K562 (cell line): ENCODE data around the gene RNF224. TPM values are rescaled to one million over a fixed set of nuclear protein-coding genes. Genes with fewer than 3 reads are reported as not detected.

Source experiments
- FIP1L1 ChIP-seq: fragments of 200-400 bp; formaldehyde crosslinking; IDR thresholded peaks from 2 replicates; pipeline ENCODE4 v1.6.1; 2018; ENCODE audit warnings: mild to moderate bottlenecking, low read depth, low read length; ENCODE audit not compliant: poor library complexity, severe bottlenecking
- JUND ChIP-seq, 2 experiments: IDR thresholded peaks; 2 replicates in 1 of 2; 3 replicates in 1 of 2; pipeline ENCODE4 v1.6.1; 2011; ENCODE audit warnings: borderline replicate concordance in 2 of 2, low read depth in 2 of 2, low read length in 2 of 2, improper control_type of control experiment in 1 of 2, missing biosample characterization in 1 of 2, missing genetic modification characterization in 1 of 2, missing genetic modification reagents in 1 of 2
- PHB2 ChIP-seq: fragments of 450-650 bp; IDR thresholded peaks from 2 replicates; pipeline ENCODE4 v1.6.1; 2017; ENCODE audit warnings: low read depth
- POLR2G ChIP-seq: fragments of 200-400 bp; formaldehyde crosslinking; IDR thresholded peaks from 2 replicates; pipeline ENCODE4 v1.6.1; 2017; ENCODE audit warnings: low read depth, mild to moderate bottlenecking, antibody characterized with exemption, low read length, moderate library complexity
- RBFOX2 ChIP-seq: fragments of 200-400 bp; formaldehyde crosslinking; IDR thresholded peaks from 2 replicates; pipeline ENCODE4 v1.6.1; 2017; ENCODE audit warnings: low read depth, mild to moderate bottlenecking, low read length, moderate library complexity
- SOX6 ChIP-seq: fragments of 450-650 bp; IDR thresholded peaks from 2 replicates; pipeline ENCODE4 v1.6.1; 2014; ENCODE audit warnings: mild to moderate bottlenecking
- TCF15 ChIP-seq: fragments of 250-450 bp; sonication (Bioruptor Pico); IDR thresholded peaks from 2 replicates; pipeline ENCODE4 v1.8.0; 2022; ENCODE audit warnings: moderate library complexity, mild to moderate bottlenecking, inconsistent platforms
- ZMIZ1 ChIP-seq, 2 experiments: fragments of 150-350 bp in 1 of 2; IDR thresholded peaks; 2 replicates each; pipeline ENCODE4 v1.6.1; 2012 to 2016; ENCODE audit warnings: low read depth in 2 of 2, low read length in 2 of 2, mild to moderate bottlenecking in 1 of 2, moderate library complexity in 1 of 2
- ZNF644 ChIP-seq: fragments of 200-800 bp; sonication (Bioruptor generic); IDR thresholded peaks from 2 replicates; pipeline ENCODE4 v1.6.1; 2016; ENCODE audit warnings: low read depth, missing genetic modification characterization, missing compliant biosample characterization
- polyA plus RNA-seq, 8 experiments: library from polyadenylated mRNA; depleted of rRNA in 4 of 8; stranded (reverse) in 5 of 8; unstranded in 3 of 8; fragments of >200 nt; fragmentation: Nextera tagmentation in 2 of 8; fragmentation: Illumina TruSeq in 1 of 8; extraction: Ambion mirVana in 2 of 8; extraction: Trizol in 1 of 8; gene quantifications; 2 replicates each; pipeline versions ENCODE4 v1.2.1 to v1.2.3, GENCODE V29; 2011 to 2014; ENCODE audit warnings: inconsistent platforms in 1 of 8, missing spikeins in 1 of 8
- total RNA-seq, 7 experiments: library from RNA; depleted of rRNA in 6 of 7; stranded (reverse); fragments of >200 nt in 6 of 7; fragmentation: Illumina TruSeq in 2 of 7; extraction: Trizol in 2 of 7; gene quantifications; 2 replicates each; pipeline versions ENCODE4 v1.2.1 to v1.2.3, GENCODE V29; 2011 to 2021; ENCODE audit warnings: low replicate concordance in 1 of 7
- TF ChIP-seq, protein P1 (sequence below): fragments of 250-450 bp; sonication (Bioruptor Pico); IDR thresholded peaks from 2 replicates; pipeline ENCODE4 v1.4.0; 2020; ENCODE audit warnings: mild to moderate bottlenecking, moderate library complexity, borderline replicate concordance
- TF ChIP-seq, protein P2 (sequence below): fragments of 450-650 bp; formaldehyde crosslinking; IDR thresholded peaks from 2 replicates; pipeline ENCODE4 v1.4.0; 2020; ENCODE audit warnings: mild to moderate bottlenecking, moderate library complexity
- TF ChIP-seq, protein P3 (sequence below): fragments of 450-650 bp; IDR thresholded peaks from 2 replicates; pipeline ENCODE4 v1.6.1; 2016; ENCODE audit warnings: borderline replicate concordance
- TF ChIP-seq, protein P4 (sequence below): sonication (generic); formaldehyde crosslinking; IDR thresholded peaks from 2 replicates; pipeline ENCODE4 v1.5.0; 2020; ENCODE audit warnings: missing genetic modification reagents

The RNF224 gene
- total and polyA plus RNA-seq, 9 of the 15 experiments (the other 6 are each of a cell fraction or from before 2014, with no cell fraction given): not detected

DNA sequence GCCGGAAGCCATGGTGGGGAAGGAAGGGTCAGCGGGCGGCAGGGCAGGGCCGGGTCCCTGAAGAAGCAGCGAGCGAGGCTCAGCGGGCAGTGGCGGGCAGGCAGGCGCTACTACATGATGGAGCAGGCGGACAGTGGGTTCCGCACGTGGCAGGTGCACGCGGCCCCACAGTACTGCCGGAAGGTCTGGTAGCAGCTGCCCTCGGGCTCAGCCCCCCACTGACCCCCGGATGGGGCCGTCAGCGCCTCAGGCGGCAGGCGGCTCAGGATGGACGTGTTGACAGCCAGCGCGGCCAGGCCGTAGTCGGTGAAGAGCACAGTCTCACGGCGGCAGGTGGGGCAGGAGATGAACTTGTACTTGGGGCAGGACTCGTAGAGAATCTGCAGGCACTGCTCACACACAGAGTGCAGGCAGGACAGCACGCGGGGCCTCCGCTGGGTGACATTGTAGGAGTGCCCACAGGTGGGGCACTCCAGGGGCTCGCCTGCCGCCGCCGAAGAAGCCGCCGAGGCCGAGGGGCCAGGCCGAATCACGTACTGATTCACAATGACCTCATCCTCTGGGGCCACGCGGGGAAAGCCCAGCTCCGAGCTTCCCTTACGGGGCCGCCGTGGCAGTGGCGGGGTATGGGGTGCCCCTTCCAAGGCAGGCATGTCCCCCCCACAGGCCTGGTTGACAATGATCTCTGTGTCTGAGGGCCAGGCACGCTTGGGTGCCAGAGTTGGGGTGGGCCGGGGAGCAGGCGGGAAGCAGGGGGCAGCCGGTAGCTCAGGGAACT is 6.8 kb upstream of the RNF224 start (continued):
- TF ChIP-seq, protein P1, sequence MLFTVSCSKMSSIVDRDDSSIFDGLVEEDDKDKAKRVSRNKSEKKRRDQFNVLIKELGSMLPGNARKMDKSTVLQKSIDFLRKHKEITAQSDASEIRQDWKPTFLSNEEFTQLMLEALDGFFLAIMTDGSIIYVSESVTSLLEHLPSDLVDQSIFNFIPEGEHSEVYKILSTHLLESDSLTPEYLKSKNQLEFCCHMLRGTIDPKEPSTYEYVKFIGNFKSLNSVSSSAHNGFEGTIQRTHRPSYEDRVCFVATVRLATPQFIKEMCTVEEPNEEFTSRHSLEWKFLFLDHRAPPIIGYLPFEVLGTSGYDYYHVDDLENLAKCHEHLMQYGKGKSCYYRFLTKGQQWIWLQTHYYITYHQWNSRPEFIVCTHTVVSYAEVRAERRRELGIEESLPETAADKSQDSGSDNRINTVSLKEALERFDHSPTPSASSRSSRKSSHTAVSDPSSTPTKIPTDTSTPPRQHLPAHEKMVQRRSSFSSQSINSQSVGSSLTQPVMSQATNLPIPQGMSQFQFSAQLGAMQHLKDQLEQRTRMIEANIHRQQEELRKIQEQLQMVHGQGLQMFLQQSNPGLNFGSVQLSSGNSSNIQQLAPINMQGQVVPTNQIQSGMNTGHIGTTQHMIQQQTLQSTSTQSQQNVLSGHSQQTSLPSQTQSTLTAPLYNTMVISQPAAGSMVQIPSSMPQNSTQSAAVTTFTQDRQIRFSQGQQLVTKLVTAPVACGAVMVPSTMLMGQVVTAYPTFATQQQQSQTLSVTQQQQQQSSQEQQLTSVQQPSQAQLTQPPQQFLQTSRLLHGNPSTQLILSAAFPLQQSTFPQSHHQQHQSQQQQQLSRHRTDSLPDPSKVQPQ (CRISPR knock-in tag): no peak
- TF ChIP-seq RBFOX2 (peak; percentile 39; the same call in 1 of the 2 replicates), ZMIZ1 (IDR thresholded peaks at IDR 0.05; ENCODE audit: low read depth in 2 of 2, low read length in 2 of 2) (no peak), TCF15 (no peak), PHB2 (no peak), FIP1L1 (no peak), ZNF644 (tag) (no peak), JUND (IDR thresholded peaks at IDR 0.05; ENCODE audit: borderline replicate concordance, low read depth, low read length) (no peak), JUND (tag; IDR thresholded peaks at IDR 0.05; ENCODE audit: borderline replicate concordance, low read depth, low read length) (no peak), POLR2G (peak; percentile 71), SOX6 (no peak)
- TF ChIP-seq, protein P2, sequence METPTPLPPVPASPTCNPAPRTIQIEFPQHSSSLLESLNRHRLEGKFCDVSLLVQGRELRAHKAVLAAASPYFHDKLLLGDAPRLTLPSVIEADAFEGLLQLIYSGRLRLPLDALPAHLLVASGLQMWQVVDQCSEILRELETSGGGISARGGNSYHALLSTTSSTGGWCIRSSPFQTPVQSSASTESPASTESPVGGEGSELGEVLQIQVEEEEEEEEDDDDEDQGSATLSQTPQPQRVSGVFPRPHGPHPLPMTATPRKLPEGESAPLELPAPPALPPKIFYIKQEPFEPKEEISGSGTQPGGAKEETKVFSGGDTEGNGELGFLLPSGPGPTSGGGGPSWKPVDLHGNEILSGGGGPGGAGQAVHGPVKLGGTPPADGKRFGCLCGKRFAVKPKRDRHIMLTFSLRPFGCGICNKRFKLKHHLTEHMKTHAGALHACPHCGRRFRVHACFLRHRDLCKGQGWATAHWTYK: no peak
- TF ChIP-seq, protein P3, sequence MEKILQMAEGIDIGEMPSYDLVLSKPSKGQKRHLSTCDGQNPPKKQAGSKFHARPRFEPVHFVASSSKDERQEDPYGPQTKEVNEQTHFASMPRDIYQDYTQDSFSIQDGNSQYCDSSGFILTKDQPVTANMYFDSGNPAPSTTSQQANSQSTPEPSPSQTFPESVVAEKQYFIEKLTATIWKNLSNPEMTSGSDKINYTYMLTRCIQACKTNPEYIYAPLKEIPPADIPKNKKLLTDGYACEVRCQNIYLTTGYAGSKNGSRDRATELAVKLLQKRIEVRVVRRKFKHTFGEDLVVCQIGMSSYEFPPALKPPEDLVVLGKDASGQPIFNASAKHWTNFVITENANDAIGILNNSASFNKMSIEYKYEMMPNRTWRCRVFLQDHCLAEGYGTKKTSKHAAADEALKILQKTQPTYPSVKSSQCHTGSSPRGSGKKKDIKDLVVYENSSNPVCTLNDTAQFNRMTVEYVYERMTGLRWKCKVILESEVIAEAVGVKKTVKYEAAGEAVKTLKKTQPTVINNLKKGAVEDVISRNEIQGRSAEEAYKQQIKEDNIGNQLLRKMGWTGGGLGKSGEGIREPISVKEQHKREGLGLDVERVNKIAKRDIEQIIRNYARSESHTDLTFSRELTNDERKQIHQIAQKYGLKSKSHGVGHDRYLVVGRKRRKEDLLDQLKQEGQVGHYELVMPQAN: no peak
- TF ChIP-seq, protein P4, sequence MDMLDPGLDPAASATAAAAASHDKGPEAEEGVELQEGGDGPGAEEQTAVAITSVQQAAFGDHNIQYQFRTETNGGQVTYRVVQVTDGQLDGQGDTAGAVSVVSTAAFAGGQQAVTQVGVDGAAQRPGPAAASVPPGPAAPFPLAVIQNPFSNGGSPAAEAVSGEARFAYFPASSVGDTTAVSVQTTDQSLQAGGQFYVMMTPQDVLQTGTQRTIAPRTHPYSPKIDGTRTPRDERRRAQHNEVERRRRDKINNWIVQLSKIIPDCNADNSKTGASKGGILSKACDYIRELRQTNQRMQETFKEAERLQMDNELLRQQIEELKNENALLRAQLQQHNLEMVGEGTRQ (CRISPR knock-in tag): no peak
